Measurements from ENCODE around the gene TRPM3. TPM values are rescaled to one million over a fixed set of nuclear protein-coding genes. Genes with fewer than 3 reads are reported as not detected.

TRPM3 gene
- total RNA-seq, 6 donors from 2014 or later: 0.10 to 1.0 (median 0.17) TPM; not detected in 1

DNA sequence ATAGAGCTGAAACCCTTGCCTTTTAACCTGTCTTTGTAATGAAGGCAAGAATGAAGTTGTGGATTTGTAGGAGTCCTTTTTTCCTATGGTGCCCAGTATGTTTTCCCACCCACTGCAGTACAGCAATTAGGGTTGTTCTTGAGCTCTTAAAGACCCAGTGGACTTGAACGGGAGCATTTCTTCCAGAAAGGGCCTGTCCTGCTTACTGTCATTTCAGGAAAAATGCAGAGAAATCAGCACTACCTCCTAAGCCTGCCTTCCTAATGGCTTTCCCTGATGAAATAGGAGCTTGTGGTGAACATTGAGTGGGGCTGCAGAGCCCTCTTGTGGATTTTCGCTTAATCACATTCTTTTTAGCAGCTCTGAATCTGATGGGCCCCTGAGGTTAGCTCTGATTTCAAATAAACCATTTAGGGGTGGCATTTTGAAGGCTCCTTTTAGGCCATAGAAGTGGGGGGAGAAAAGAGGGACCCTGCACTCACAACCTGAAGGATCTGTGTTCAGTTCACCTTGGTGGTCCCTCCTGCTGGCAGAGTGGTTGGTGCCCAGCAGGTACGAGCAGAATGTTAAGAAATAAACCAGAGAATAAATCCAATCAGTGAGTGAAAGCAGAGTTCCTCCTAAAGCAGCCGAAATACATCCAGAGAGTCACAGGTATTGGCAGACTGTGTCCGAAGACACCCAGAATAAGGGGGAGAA, 519.0 kb downstream of the TRPM3 start:
- peak overlapping the region; percentile 83 to 86 (median 84) for H3K27ac ChIP-seq
- ATAC-seq (ENCODE audit: low FRiP score in 2 of 2): peak; percentile 81 to 82

DNA sequence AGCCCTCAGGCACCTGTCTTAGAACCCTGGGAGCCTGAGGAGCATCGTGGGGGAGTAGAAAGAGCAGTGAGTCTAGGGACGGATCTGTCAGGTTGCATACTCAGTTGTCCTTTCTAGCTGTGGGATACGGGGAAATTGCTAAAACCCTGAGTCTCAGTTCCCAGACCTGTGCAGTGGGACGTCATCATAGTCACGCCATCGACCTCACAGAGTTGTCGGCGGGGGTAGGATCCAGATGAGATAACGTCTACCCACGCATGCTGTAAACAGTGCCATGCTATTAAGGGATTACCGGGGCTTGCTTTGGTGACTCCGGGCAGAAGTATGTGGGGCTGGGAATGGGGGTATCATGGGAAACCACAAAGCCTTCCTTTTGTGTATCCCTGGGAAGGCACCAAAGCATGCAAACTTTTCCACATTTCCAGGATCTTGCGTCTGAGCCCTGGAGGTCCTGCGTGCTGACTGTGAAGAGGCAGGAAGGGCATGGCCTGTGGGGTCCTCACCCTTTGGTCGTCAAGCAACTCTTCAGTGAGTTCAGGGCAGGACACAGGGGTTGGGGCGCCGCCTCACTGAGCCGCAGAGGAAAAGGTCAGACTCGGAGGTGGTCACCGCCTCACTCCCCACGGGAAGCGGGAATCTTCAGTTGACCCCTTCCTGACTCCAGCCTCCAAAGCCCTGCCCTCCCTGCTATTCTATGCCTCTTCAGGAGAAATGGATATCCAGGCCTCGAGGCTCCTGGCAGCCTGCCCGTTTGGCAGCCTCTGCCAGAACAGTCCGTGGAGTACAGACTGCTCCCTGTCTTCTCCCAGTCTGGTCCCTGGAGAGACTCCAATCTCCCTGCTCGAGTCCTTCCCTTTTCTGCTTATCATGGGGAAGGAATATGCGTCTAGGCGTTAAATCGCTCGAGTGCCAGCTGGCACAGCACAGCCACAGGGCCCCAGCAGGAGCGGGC, 520.1 kb downstream of the TRPM3 start:
- TF ChIP-seq, protein P1, sequence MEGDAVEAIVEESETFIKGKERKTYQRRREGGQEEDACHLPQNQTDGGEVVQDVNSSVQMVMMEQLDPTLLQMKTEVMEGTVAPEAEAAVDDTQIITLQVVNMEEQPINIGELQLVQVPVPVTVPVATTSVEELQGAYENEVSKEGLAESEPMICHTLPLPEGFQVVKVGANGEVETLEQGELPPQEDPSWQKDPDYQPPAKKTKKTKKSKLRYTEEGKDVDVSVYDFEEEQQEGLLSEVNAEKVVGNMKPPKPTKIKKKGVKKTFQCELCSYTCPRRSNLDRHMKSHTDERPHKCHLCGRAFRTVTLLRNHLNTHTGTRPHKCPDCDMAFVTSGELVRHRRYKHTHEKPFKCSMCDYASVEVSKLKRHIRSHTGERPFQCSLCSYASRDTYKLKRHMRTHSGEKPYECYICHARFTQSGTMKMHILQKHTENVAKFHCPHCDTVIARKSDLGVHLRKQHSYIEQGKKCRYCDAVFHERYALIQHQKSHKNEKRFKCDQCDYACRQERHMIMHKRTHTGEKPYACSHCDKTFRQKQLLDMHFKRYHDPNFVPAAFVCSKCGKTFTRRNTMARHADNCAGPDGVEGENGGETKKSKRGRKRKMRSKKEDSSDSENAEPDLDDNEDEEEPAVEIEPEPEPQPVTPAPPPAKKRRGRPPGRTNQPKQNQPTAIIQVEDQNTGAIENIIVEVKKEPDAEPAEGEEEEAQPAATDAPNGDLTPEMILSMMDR (IDR thresholded peaks at IDR 0.05): no peak
- TF ChIP-seq POLR2A (IDR thresholded peaks at IDR 0.05) (peak in 1 of 4 donors; percentile 0), EP300 (IDR thresholded peaks at IDR 0.05) (peak; percentile 46 to 95 (median 75)), POLR2AphosphoS5 (IDR thresholded peaks at IDR 0.05) (peak; percentile 81 to 87)
- H3K9me3 ChIP-seq: no peaks in the 10 kb centered on the region
- peaks cover 12 to 26% (median 23%) of the 10 kb centered on the region in 4 donors for H3K4me1 ChIP-seq
- no peaks in the 10 kb centered on the region for H3K36me3 ChIP-seq
- peak; percentile 90 to 91 for DNase-seq
- ATAC-seq (ENCODE audit: low FRiP score in 2 of 2): peak; percentile 85
- peak overlapping the region; percentile 83 to 86 (median 84) for H3K27ac ChIP-seq
- 37 to 42% methylated on average over 31 of the region's 31 CpGs for WGBS, 2 donors
- H3K27me3 ChIP-seq: no peaks in the 10 kb centered on the region
- H3K4me3 ChIP-seq: no peak overlapping the region

More for the DNA sequence above, 519.0 kb downstream of the TRPM3 start:
- H3K9me3 ChIP-seq: no peaks in the 10 kb centered on the region
- TF ChIP-seq, protein P1 (IDR thresholded peaks at IDR 0.05): peak; percentile 61 to 89 (median 82)
- TF ChIP-seq POLR2A (IDR thresholded peaks at IDR 0.05): no peak
- no peak for TF ChIP-seq EP300 (IDR thresholded peaks at IDR 0.05)
- no peak for TF ChIP-seq POLR2AphosphoS5 (IDR thresholded peaks at IDR 0.05)
- peak in 1 of 2 donors; percentile 65 for DNase-seq
- peaks cover 15 to 26% (median 23%) of the 10 kb centered on the region in 4 donors for H3K4me1 ChIP-seq
- H3K27me3 ChIP-seq: no peaks in the 10 kb centered on the region
- H3K4me3 ChIP-seq: no peak overlapping the region
- H3K36me3 ChIP-seq: no peaks in the 10 kb centered on the region
- 47% methylated on average over 5 of the region's 5 CpGs for WGBS, 2 donors

DNA sequence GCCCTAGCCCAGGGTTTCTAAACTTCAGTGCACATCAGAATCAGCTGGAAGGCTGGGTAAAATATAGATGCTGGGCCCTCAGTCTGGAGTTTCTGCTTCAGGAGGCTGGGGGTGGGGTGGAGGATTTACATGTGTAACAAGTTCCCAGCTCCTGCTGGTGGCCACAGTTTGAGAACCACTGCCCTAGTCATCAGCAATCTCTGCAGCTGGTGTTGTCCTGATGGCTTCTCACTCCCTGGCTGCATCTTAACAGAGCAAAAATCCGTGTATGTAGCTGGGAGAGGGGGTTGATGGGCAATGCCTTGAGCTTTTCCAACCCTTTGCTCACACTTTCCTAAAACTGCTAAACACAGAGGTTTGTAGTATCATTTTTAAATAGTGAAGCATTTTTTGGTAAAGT, 520.9 kb downstream of the TRPM3 start:
- no peaks in the 10 kb centered on the region for H3K27me3 ChIP-seq
- DNase-seq (peak in 1 of 2 donors; percentile 40), ATAC-seq (ENCODE audit: low FRiP score in 2 of 2) (peak in 1 of 2 donors; percentile 24)
- peaks cover 12 to 26% (median 23%) of the 10 kb centered on the region in 4 donors for H3K4me1 ChIP-seq
- TF ChIP-seq POLR2AphosphoS5 (IDR thresholded peaks at IDR 0.05) (no peak), EP300 (IDR thresholded peaks at IDR 0.05) (no peak), POLR2A (IDR thresholded peaks at IDR 0.05) (no peak)
- TF ChIP-seq, protein P1 (IDR thresholded peaks at IDR 0.05): no peak
- no peak overlapping the region for H3K4me3 ChIP-seq
- H3K9me3 ChIP-seq: no peaks in the 10 kb centered on the region
- WGBS, 2 donors: 27 to 33% methylated on average over 1 of the region's 1 CpG
- H3K27ac ChIP-seq: peak overlapping the region; percentile 83 to 86 (median 84)
- H3K36me3 ChIP-seq: no peaks in the 10 kb centered on the region

DNA sequence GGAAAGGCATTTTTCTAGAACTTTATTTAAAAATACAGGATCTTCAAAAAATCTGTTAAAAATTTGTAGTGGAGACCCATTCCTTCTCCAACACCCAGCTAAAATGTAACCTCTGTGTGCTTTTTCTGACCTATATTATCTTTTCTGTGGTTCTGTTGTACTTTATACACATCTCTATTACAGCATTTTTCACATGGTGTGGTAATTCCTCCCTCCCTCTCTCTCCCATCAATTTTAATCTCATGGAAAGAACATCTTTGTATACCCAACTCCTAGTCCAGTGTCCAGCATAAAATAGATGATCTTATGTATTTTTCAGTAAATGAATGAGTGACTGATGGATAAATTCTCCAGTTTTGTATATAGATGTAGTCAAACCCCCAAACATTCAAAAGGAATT, 523.5 kb downstream of the TRPM3 start:
- H3K27ac ChIP-seq: no peak overlapping the region
- ATAC-seq (ENCODE audit: low FRiP score in 2 of 2): no peak
- H3K27me3 ChIP-seq: no peaks in the 10 kb centered on the region
- no peaks in the 10 kb centered on the region for H3K36me3 ChIP-seq
- no peak for TF ChIP-seq POLR2AphosphoS5 (IDR thresholded peaks at IDR 0.05)
- TF ChIP-seq EP300 (IDR thresholded peaks at IDR 0.05): no peak
- TF ChIP-seq, protein P1 (IDR thresholded peaks at IDR 0.05): no peak
- no peak for TF ChIP-seq POLR2A (IDR thresholded peaks at IDR 0.05)
- H3K4me3 ChIP-seq: no peak overlapping the region
- no peaks in the 10 kb centered on the region for H3K9me3 ChIP-seq
- H3K4me1 ChIP-seq: peaks cover 21 to 32% (median 25%) of the 10 kb centered on the region in 4 donors
- no peak for DNase-seq
